ENCODE results near the gene GPR176.

The GPR176 gene

GRCh38 chr15:39799552-39800011, 120.5 kb downstream of the GPR176 start:
- DNase-seq, result no peak

GRCh38 chr15:39798382-39798781, 121.7 kb downstream of the GPR176 start:
- no peak for DNase-seq

- DNase-seq, result no peak
Observed at GRCh38 chr15:39797407-39797806, 122.7 kb downstream of the GPR176 start.

- no peak for DNase-seq
Observed at GRCh38 chr15:39796601-39797000, 123.5 kb downstream of the GPR176 start.

GRCh38 chr15:39795486-39795885, 124.6 kb downstream of the GPR176 start:
- DNase-seq, result no peak

- no peak for DNase-seq
Observed at GRCh38 chr15:39794954-39795353, 125.1 kb downstream of the GPR176 start.

- no peak for DNase-seq
Observed at GRCh38 chr15:39793923-39794322, 126.1 kb downstream of the GPR176 start.

- DNase-seq, result no peak
Observed at GRCh38 chr15:39792844-39793335, 127.2 kb downstream of the GPR176 start.

- DNase-seq, result no peak
Observed at GRCh38 chr15:39792025-39792843, 127.8 kb downstream of the GPR176 start.

- DNase-seq, result no peak
Observed at GRCh38 chr15:39789736-39790135, 130.3 kb downstream of the GPR176 start.

GRCh38 chr15:39788800-39789565, 131.1 kb downstream of the GPR176 start:
- DNase-seq, result no peak

- no peak for DNase-seq
Observed at GRCh38 chr15:39788108-39788507, 132.0 kb downstream of the GPR176 start.

- DNase-seq, result no peak
Observed at GRCh38 chr15:39787479-39787878, 132.6 kb downstream of the GPR176 start.

- DNase-seq, result no peak
Observed at GRCh38 chr15:39786447-39787056, 133.5 kb downstream of the GPR176 start.

- no peak for DNase-seq
Observed at GRCh38 chr15:39785841-39786240, 134.2 kb downstream of the GPR176 start.

- no peak for DNase-seq
Observed at GRCh38 chr15:39785139-39785538, 134.9 kb downstream of the GPR176 start.

GRCh38 chr15:39784638-39785037, 135.4 kb downstream of the GPR176 start:
- DNase-seq, result no peak

GRCh38 chr15:39784125-39784524, 135.9 kb downstream of the GPR176 start:
- DNase-seq, result no peak

- no peak for DNase-seq
Observed at GRCh38 chr15:39783244-39783820, 136.7 kb downstream of the GPR176 start.

- peak; percentile 69 for DNase-seq
Observed at GRCh38 chr15:39782441-39783138, 137.5 kb downstream of the GPR176 start, which contains the start of gene FSIP1. Gene FSIP1, minus strand, starts transcription at chr15:39782841. Its CDS starts 6,317 bp downstream, at chr15:39776524.

GRCh38 chr15:39781967-39782302, 138.1 kb downstream of the GPR176 start:
- no peak for DNase-seq
